ENCODE measurements around the gene GSTT2B. TPM values are rescaled to one million over a fixed set of nuclear protein-coding genes. Genes with fewer than 3 reads are reported as not detected.
"Not testable (repeated sequence)": the region's sequence is repeated elsewhere in the genome, so short reads cannot be mapped to it uniquely, and the experiment has no call there.

GSTT2B gene
- total RNA-seq, 1 donor from 2014 or later: 6.0 TPM

- DNase-seq (ENCODE audit: low spot score): no peak
- peaks cover 15% of the 10 kb centered on the region for H3K36me3 Mint-ChIP-seq (ENCODE audit: low read depth, unreplicated experiment)
- H3K4me1 Mint-ChIP-seq (ENCODE audit: unreplicated experiment): peaks cover 3% of the 10 kb centered on the region
- peak overlapping the region; percentile 36 for H3K27ac Mint-ChIP-seq (ENCODE audit: unreplicated experiment)
- no peaks in the 10 kb centered on the region for H3K9me3 Mint-ChIP-seq (ENCODE audit: unreplicated experiment)
- no peaks in the 10 kb centered on the region for H3K27me3 Mint-ChIP-seq (ENCODE audit: unreplicated experiment)
- peak overlapping the region; percentile 23 for H3K4me3 Mint-ChIP-seq (ENCODE audit: unreplicated experiment)
- TF ChIP-seq CTCF (IDR thresholded peaks at IDR 0.05; ENCODE audit: unreplicated experiment): no peak
Observed at GRCh38 chr22:23970816-23971486, 10.0 kb upstream of the GSTT2B start.

- H3K27me3 Mint-ChIP-seq (ENCODE audit: unreplicated experiment): no peaks in the 10 kb centered on the region
- no peak for DNase-seq (ENCODE audit: low spot score)
- peaks cover 15% of the 10 kb centered on the region for H3K36me3 Mint-ChIP-seq (ENCODE audit: low read depth, unreplicated experiment)
- TF ChIP-seq CTCF (IDR thresholded peaks at IDR 0.05; ENCODE audit: unreplicated experiment): no peak
- no peak overlapping the region for H3K27ac Mint-ChIP-seq (ENCODE audit: unreplicated experiment)
- peaks cover 3% of the 10 kb centered on the region for H3K4me1 Mint-ChIP-seq (ENCODE audit: unreplicated experiment)
- H3K4me3 Mint-ChIP-seq (ENCODE audit: unreplicated experiment): peak overlapping the region; percentile 23
- H3K9me3 Mint-ChIP-seq (ENCODE audit: unreplicated experiment): no peaks in the 10 kb centered on the region
Observed at GRCh38 chr22:23970201-23970641, 9.2 kb upstream of the GSTT2B start.

GRCh38 chr22:23969071-23969470 is 8.1 kb upstream of the GSTT2B start:
- TF ChIP-seq CTCF (IDR thresholded peaks at IDR 0.05; ENCODE audit: unreplicated experiment): no peak
- no peaks in the 10 kb centered on the region for H3K9me3 Mint-ChIP-seq (ENCODE audit: unreplicated experiment)
- peaks cover 3% of the 10 kb centered on the region for H3K4me1 Mint-ChIP-seq (ENCODE audit: unreplicated experiment)
- peak overlapping the region; percentile 65 for H3K4me3 Mint-ChIP-seq (ENCODE audit: unreplicated experiment)
- DNase-seq (ENCODE audit: low spot score): no peak
- H3K27me3 Mint-ChIP-seq (ENCODE audit: unreplicated experiment): no peaks in the 10 kb centered on the region
- H3K27ac Mint-ChIP-seq (ENCODE audit: unreplicated experiment): no peak overlapping the region
- peaks cover 15% of the 10 kb centered on the region for H3K36me3 Mint-ChIP-seq (ENCODE audit: low read depth, unreplicated experiment)

GRCh38 chr22:23966568-23966967 is 5.6 kb upstream of the GSTT2B start, which contains the start of gene DDTL:
Gene DDTL (plus strand): TSS chr22:23966888. CDS start chr22:23966915, 27 bp downstream.
- H3K27ac Mint-ChIP-seq (ENCODE audit: unreplicated experiment); H3K4me3 Mint-ChIP-seq (ENCODE audit: unreplicated experiment): not testable (repeated sequence)
- H3K36me3 Mint-ChIP-seq (ENCODE audit: low read depth, unreplicated experiment): peaks cover 15% of the 10 kb centered on the region

GRCh38 chr22:23966094-23966493 is 5.1 kb upstream of the GSTT2B start:
- not testable (repeated sequence) for H3K27ac Mint-ChIP-seq (ENCODE audit: unreplicated experiment); H3K4me3 Mint-ChIP-seq (ENCODE audit: unreplicated experiment); H3K4me1 Mint-ChIP-seq (ENCODE audit: unreplicated experiment); DNase-seq (ENCODE audit: low spot score); H3K9me3 Mint-ChIP-seq (ENCODE audit: unreplicated experiment); H3K27me3 Mint-ChIP-seq (ENCODE audit: unreplicated experiment)
- H3K36me3 Mint-ChIP-seq (ENCODE audit: low read depth, unreplicated experiment): peaks cover 12% of the 10 kb centered on the region

More at GRCh38 chr22:23966568-23966967, 5.6 kb upstream of the GSTT2B start, which contains the start of gene DDTL:
- H3K27me3 Mint-ChIP-seq (ENCODE audit: unreplicated experiment); H3K9me3 Mint-ChIP-seq (ENCODE audit: unreplicated experiment); DNase-seq (ENCODE audit: low spot score); H3K4me1 Mint-ChIP-seq (ENCODE audit: unreplicated experiment): not testable (repeated sequence)

GRCh38 chr22:23956301-23956900 is 4.6 kb downstream of the GSTT2B start:
- not testable (repeated sequence) for H3K9me3 Mint-ChIP-seq (ENCODE audit: unreplicated experiment); H3K27ac Mint-ChIP-seq (ENCODE audit: unreplicated experiment); H3K36me3 Mint-ChIP-seq (ENCODE audit: low read depth, unreplicated experiment); H3K27me3 Mint-ChIP-seq (ENCODE audit: unreplicated experiment); H3K4me1 Mint-ChIP-seq (ENCODE audit: unreplicated experiment)
- peak overlapping the region; percentile 34 for H3K4me3 Mint-ChIP-seq (ENCODE audit: unreplicated experiment)
- peak; percentile 89 for DNase-seq (ENCODE audit: low spot score)
- TF ChIP-seq CTCF (IDR thresholded peaks at IDR 0.05; ENCODE audit: unreplicated experiment): peak; percentile 74

GRCh38 chr22:23955886-23956285 is 5.1 kb downstream of the GSTT2B start:
- not testable (repeated sequence) for H3K4me3 Mint-ChIP-seq (ENCODE audit: unreplicated experiment); H3K9me3 Mint-ChIP-seq (ENCODE audit: unreplicated experiment); H3K4me1 Mint-ChIP-seq (ENCODE audit: unreplicated experiment); H3K27me3 Mint-ChIP-seq (ENCODE audit: unreplicated experiment); H3K27ac Mint-ChIP-seq (ENCODE audit: unreplicated experiment); H3K36me3 Mint-ChIP-seq (ENCODE audit: low read depth, unreplicated experiment); DNase-seq (ENCODE audit: low spot score)

GRCh38 chr22:23954991-23955305 is 6.0 kb downstream of the GSTT2B start:
- not testable (repeated sequence) for H3K9me3 Mint-ChIP-seq (ENCODE audit: unreplicated experiment); DNase-seq (ENCODE audit: low spot score); H3K27ac Mint-ChIP-seq (ENCODE audit: unreplicated experiment); H3K4me1 Mint-ChIP-seq (ENCODE audit: unreplicated experiment); H3K36me3 Mint-ChIP-seq (ENCODE audit: low read depth, unreplicated experiment); H3K4me3 Mint-ChIP-seq (ENCODE audit: unreplicated experiment); H3K27me3 Mint-ChIP-seq (ENCODE audit: unreplicated experiment)
